ENCODE measurements around the gene RBM6.

Gene RBM6

GRCh38 chr3:50044976-50045375 lies 105.0 kb downstream of the RBM6 start:
- no peak overlapping the region for H3K18ac ChIP-seq (ENCODE audit: low read length)
- H2AK5ac ChIP-seq (ENCODE audit: low read length): no peak overlapping the region
- DNase-seq: no peak
- H3K4me3 ChIP-seq (ENCODE audit: low read depth, low read length): no peak overlapping the region
- no peak overlapping the region for H4K8ac ChIP-seq (ENCODE audit: low read depth, low read length)
- no peak overlapping the region for H4K91ac ChIP-seq (ENCODE audit: low read depth, low read length)
- H3K27me3 ChIP-seq (ENCODE audit: insufficient read depth, low read length): no peaks in the 10 kb centered on the region
- no peak overlapping the region for H2AFZ ChIP-seq (ENCODE audit: insufficient read depth, low read length, poor library complexity)
- H3K9me3 ChIP-seq (ENCODE audit: insufficient read depth, low read depth, low read length): no peaks in the 10 kb centered on the region
- no peaks in the 10 kb centered on the region for H3K79me1 ChIP-seq (ENCODE audit: low read length)
- H2BK12ac ChIP-seq (ENCODE audit: low read length): no peak overlapping the region
- H3K4me2 ChIP-seq (ENCODE audit: low read length): no peak overlapping the region
- no peak overlapping the region for H4K12ac ChIP-seq (ENCODE audit: low read depth, low read length)
- no CpG with 5 or more reads among the region's 1 CpG for WGBS (ENCODE audit: extremely low coverage, insufficient coverage, insufficient read length)
- no peak overlapping the region for H2BK120ac ChIP-seq (ENCODE audit: insufficient read depth, low read length, poor library complexity)
- no peak overlapping the region for H3K27ac ChIP-seq (ENCODE audit: low read depth, low read length)
- H3K4me1 ChIP-seq (ENCODE audit: control insufficient read depth in 1 of 2, insufficient read depth in 2 of 2, low read length in 2 of 2): no peaks in the 10 kb centered on the region
- no peak overlapping the region for H3K4ac ChIP-seq (ENCODE audit: low read depth, low read length)
- H2BK5ac ChIP-seq (ENCODE audit: low read depth, low read length, poor library complexity): no peak overlapping the region
- H3K9ac ChIP-seq (ENCODE audit: low read length): no peak overlapping the region
- H3K23ac ChIP-seq (ENCODE audit: low read length): no peak overlapping the region
- H3K79me2 ChIP-seq (ENCODE audit: control insufficient read depth, insufficient read depth, low read length, poor library complexity): no peaks in the 10 kb centered on the region
- peaks cover 3 to 7% of the 10 kb centered on the region in 2 experiments for H3K36me3 ChIP-seq (ENCODE audit: control insufficient read depth in 1 of 2, insufficient read depth in 2 of 2, low read length in 2 of 2)
- no peak overlapping the region for H3K14ac ChIP-seq (ENCODE audit: low read length)

GRCh38 chr3:50047426-50047825 lies 107.5 kb downstream of the RBM6 start:
- Histone ChIP-seq H2BK5ac (ENCODE audit: low read depth, low read length, poor library complexity) (no peak overlapping the region), H4K91ac (ENCODE audit: low read depth, low read length) (no peak overlapping the region), H3K27me3 (ENCODE audit: insufficient read depth, low read length) (no peaks in the 10 kb centered on the region), H2AK5ac (ENCODE audit: low read length) (no peak overlapping the region), H3K18ac (ENCODE audit: low read length) (no peak overlapping the region), H3K79me1 (ENCODE audit: low read length) (no peaks in the 10 kb centered on the region), H3K14ac (ENCODE audit: low read length) (no peak overlapping the region), H4K8ac (ENCODE audit: low read depth, low read length) (no peak overlapping the region), H2BK120ac (ENCODE audit: insufficient read depth, low read length, poor library complexity) (no peak overlapping the region), H2BK12ac (ENCODE audit: low read length) (no peak overlapping the region), H3K4me2 (ENCODE audit: low read length) (no peak overlapping the region), H3K9ac (ENCODE audit: low read length) (no peak overlapping the region), H2AFZ (ENCODE audit: insufficient read depth, low read length, poor library complexity) (no peak overlapping the region), H3K23ac (ENCODE audit: low read length) (no peak overlapping the region), H4K12ac (ENCODE audit: low read depth, low read length) (no peak overlapping the region), H3K4ac (ENCODE audit: low read depth, low read length) (no peak overlapping the region), H3K79me2 (ENCODE audit: control insufficient read depth, insufficient read depth, low read length, poor library complexity) (no peaks in the 10 kb centered on the region), H3K9me3 (ENCODE audit: insufficient read depth, low read depth, low read length) (no peaks in the 10 kb centered on the region), H3K27ac (ENCODE audit: low read depth, low read length) (no peak overlapping the region), H3K36me3 (ENCODE audit: control insufficient read depth in 1 of 2, insufficient read depth in 2 of 2, low read length in 2 of 2) (peaks cover 3 to 5% of the 10 kb centered on the region in 2 experiments), H3K4me3 (ENCODE audit: low read depth, low read length) (no peak overlapping the region), H3K4me1 (ENCODE audit: control insufficient read depth in 1 of 2, insufficient read depth in 2 of 2, low read length in 2 of 2) (no peaks in the 10 kb centered on the region)
- DNase-seq: no peak
- WGBS (ENCODE audit: extremely low coverage, insufficient coverage, insufficient read length): no CpG with 5 or more reads among the region's 4 CpGs

- H4K8ac ChIP-seq (ENCODE audit: low read depth, low read length): no peak overlapping the region
- no peak overlapping the region for H2AK5ac ChIP-seq (ENCODE audit: low read length)
- no peak overlapping the region for H3K18ac ChIP-seq (ENCODE audit: low read length)
- no peak overlapping the region for H3K9ac ChIP-seq (ENCODE audit: low read length)
- H3K23ac ChIP-seq (ENCODE audit: low read length): no peak overlapping the region
- no peak overlapping the region for H3K14ac ChIP-seq (ENCODE audit: low read length)
- no peak overlapping the region for H2AFZ ChIP-seq (ENCODE audit: insufficient read depth, low read length, poor library complexity)
- H3K79me2 ChIP-seq (ENCODE audit: control insufficient read depth, insufficient read depth, low read length, poor library complexity): no peaks in the 10 kb centered on the region
- H3K4me1 ChIP-seq (ENCODE audit: control insufficient read depth in 1 of 2, insufficient read depth in 2 of 2, low read length in 2 of 2): no peaks in the 10 kb centered on the region
- H3K4me3 ChIP-seq (ENCODE audit: low read depth, low read length): no peak overlapping the region
- H2BK12ac ChIP-seq (ENCODE audit: low read length): no peak overlapping the region
- DNase-seq: no peak
- H3K27me3 ChIP-seq (ENCODE audit: insufficient read depth, low read length): no peaks in the 10 kb centered on the region
- no peak overlapping the region for H3K4me2 ChIP-seq (ENCODE audit: low read length)
- no peaks in the 10 kb centered on the region for H3K79me1 ChIP-seq (ENCODE audit: low read length)
- no peak overlapping the region for H2BK120ac ChIP-seq (ENCODE audit: insufficient read depth, low read length, poor library complexity)
- H3K36me3 ChIP-seq (ENCODE audit: control insufficient read depth in 1 of 2, insufficient read depth in 2 of 2, low read length in 2 of 2): peaks cover 12 to 14% of the 10 kb centered on the region in 2 experiments
- no peak overlapping the region for H2BK5ac ChIP-seq (ENCODE audit: low read depth, low read length, poor library complexity)
- no peak overlapping the region for H4K12ac ChIP-seq (ENCODE audit: low read depth, low read length)
- no peaks in the 10 kb centered on the region for H3K9me3 ChIP-seq (ENCODE audit: insufficient read depth, low read depth, low read length)
- H3K27ac ChIP-seq (ENCODE audit: low read depth, low read length): no peak overlapping the region
- H3K4ac ChIP-seq (ENCODE audit: low read depth, low read length): no peak overlapping the region
- no peak overlapping the region for H4K91ac ChIP-seq (ENCODE audit: low read depth, low read length)
Measured at GRCh38 chr3:50050361-50050760, 110.4 kb downstream of the RBM6 start.

GRCh38 chr3:50057756-50058155 lies 117.8 kb downstream of the RBM6 start:
- Histone ChIP-seq H2AFZ (ENCODE audit: insufficient read depth, low read length, poor library complexity) (no peak overlapping the region), H2AK5ac (ENCODE audit: low read length) (no peak overlapping the region), H3K27ac (ENCODE audit: low read depth, low read length) (no peak overlapping the region), H2BK5ac (ENCODE audit: low read depth, low read length, poor library complexity) (no peak overlapping the region), H3K9ac (ENCODE audit: low read length) (no peak overlapping the region), H4K8ac (ENCODE audit: low read depth, low read length) (no peak overlapping the region), H3K79me2 (ENCODE audit: control insufficient read depth, insufficient read depth, low read length, poor library complexity) (no peaks in the 10 kb centered on the region), H4K12ac (ENCODE audit: low read depth, low read length) (no peak overlapping the region), H3K23ac (ENCODE audit: low read length) (no peak overlapping the region), H3K4me3 (ENCODE audit: low read depth, low read length) (no peak overlapping the region), H2BK120ac (ENCODE audit: insufficient read depth, low read length, poor library complexity) (no peak overlapping the region), H3K4me2 (ENCODE audit: low read length) (no peak overlapping the region), H3K14ac (ENCODE audit: low read length) (no peak overlapping the region), H3K4ac (ENCODE audit: low read depth, low read length) (no peak overlapping the region), H3K27me3 (ENCODE audit: insufficient read depth, low read length) (no peaks in the 10 kb centered on the region), H3K9me3 (ENCODE audit: insufficient read depth, low read depth, low read length) (peaks cover 2% of the 10 kb centered on the region), H2BK12ac (ENCODE audit: low read length) (no peak overlapping the region), H3K18ac (ENCODE audit: low read length) (no peak overlapping the region), H3K79me1 (ENCODE audit: low read length) (no peaks in the 10 kb centered on the region), H4K91ac (ENCODE audit: low read depth, low read length) (no peak overlapping the region), H3K4me1 (ENCODE audit: control insufficient read depth in 1 of 2, insufficient read depth in 2 of 2, low read length in 2 of 2) (no peaks in the 10 kb centered on the region), H3K36me3 (ENCODE audit: control insufficient read depth in 1 of 2, insufficient read depth in 2 of 2, low read length in 2 of 2) (peaks cover 12 to 30% of the 10 kb centered on the region in 2 experiments)
- WGBS (ENCODE audit: extremely low coverage, insufficient coverage, insufficient read length): no CpG with 5 or more reads among the region's 6 CpGs
- peak; percentile 87 to 94 for DNase-seq
